ENCODE data around the gene FUZ. TPM values are rescaled to one million over a fixed set of nuclear protein-coding genes. Genes with fewer than 3 reads are reported as not detected.

Gene FUZ
- total and polyA plus RNA-seq, 7 donors = 7.4 to 32.9 (median 21.0) TPM

GRCh38 chr19:49844138-49845095 lies 31.3 kb upstream of the FUZ start:
- no peak overlapping the region for H3K27ac ChIP-seq
- peaks cover 0 to 13% (median 5%) of the 10 kb centered on the region in 4 donors for H3K4me1 ChIP-seq
- no peak for DNase-seq
- peaks cover 0 to 1% (median 0%) of the 10 kb centered on the region in 4 donors for H3K36me3 ChIP-seq
- intact Hi-C loops (cut with DNase I) = no loop called here
- no peak overlapping the region for H3K4me3 ChIP-seq
- no peaks in the 10 kb centered on the region for H3K9me3 ChIP-seq
- WGBS, 2 donors = 85 to 86% methylated on average over 18 of the region's 18 CpGs
- TF ChIP-seq POLR2AphosphoS5 (IDR thresholded peaks at IDR 0.05) (no peak), EP300 (IDR thresholded peaks at IDR 0.05) (no peak), POLR2A (IDR thresholded peaks at IDR 0.05) (no peak)
- TF ChIP-seq, protein P1, sequence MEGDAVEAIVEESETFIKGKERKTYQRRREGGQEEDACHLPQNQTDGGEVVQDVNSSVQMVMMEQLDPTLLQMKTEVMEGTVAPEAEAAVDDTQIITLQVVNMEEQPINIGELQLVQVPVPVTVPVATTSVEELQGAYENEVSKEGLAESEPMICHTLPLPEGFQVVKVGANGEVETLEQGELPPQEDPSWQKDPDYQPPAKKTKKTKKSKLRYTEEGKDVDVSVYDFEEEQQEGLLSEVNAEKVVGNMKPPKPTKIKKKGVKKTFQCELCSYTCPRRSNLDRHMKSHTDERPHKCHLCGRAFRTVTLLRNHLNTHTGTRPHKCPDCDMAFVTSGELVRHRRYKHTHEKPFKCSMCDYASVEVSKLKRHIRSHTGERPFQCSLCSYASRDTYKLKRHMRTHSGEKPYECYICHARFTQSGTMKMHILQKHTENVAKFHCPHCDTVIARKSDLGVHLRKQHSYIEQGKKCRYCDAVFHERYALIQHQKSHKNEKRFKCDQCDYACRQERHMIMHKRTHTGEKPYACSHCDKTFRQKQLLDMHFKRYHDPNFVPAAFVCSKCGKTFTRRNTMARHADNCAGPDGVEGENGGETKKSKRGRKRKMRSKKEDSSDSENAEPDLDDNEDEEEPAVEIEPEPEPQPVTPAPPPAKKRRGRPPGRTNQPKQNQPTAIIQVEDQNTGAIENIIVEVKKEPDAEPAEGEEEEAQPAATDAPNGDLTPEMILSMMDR (IDR thresholded peaks at IDR 0.05) = no peak
- no peaks in the 10 kb centered on the region for H3K27me3 ChIP-seq

DNA sequence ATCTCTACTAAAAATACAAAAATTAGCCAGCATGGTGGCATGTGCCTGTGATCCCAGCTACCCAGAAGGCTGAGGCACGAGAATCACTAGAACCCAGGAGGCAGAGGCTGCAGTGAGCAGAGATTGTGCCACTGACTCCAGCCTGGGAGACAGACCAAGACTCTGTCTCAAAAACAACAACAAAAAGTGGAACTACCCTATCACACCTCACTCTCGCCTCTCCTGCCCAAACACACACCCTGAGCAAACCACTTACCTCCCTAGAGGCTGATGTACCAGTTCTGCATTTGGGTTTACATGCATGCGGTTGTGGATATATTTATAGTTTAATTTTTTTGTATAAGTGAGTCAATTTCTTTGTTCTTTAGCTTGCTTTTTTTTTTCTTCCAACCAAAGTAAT lies 30.2 kb upstream of the FUZ start:
- H3K27ac ChIP-seq = no peak overlapping the region
- WGBS, 2 donors = 75 to 86% methylated on average over 3 of the region's 3 CpGs
- no peak overlapping the region for H3K4me3 ChIP-seq
- peaks cover 0 to 16% (median 7%) of the 10 kb centered on the region in 4 donors for H3K4me1 ChIP-seq
- H3K36me3 ChIP-seq = peaks cover 0 to 12% (median 8%) of the 10 kb centered on the region in 4 donors
- H3K27me3 ChIP-seq = no peaks in the 10 kb centered on the region
- intact Hi-C loops (cut with DNase I) = no loop called here
- TF ChIP-seq EP300 (IDR thresholded peaks at IDR 0.05) (no peak), POLR2A (IDR thresholded peaks at IDR 0.05) (no peak), POLR2AphosphoS5 (IDR thresholded peaks at IDR 0.05) (no peak)
- TF ChIP-seq, protein P1 (IDR thresholded peaks at IDR 0.05) = no peak
- no peaks in the 10 kb centered on the region for H3K9me3 ChIP-seq
- no peak for DNase-seq

DNA sequence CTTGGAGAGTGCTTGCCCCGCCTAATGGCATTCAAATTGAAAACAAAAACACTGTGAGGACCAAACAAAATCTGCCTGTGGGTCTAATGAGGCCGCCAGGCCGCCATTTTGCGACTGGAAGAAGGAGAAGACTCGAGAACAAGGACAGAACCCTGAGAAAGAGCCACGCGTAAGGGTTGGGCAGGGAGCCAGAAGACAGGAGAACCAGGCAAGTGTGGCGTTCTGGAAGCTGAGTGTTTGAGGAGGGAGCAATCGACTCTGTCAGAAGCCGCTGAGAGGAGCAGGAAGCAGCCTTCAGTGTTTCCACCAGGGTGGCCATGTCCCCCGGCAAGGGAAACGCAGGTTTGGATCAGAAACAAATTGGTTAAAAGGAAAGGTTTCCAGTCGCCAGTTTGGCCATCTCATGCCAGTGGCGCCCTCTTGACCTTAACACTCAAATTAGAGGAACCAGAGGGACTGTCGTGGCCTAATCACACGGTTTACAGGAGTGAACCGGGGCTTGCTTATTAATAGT lies 27.7 kb upstream of the FUZ start:
- peak overlapping the region in 3 of 4 donors; percentile 67 to 73 (median 69) for H3K27ac ChIP-seq
- peaks cover 12 to 36% (median 25%) of the 10 kb centered on the region in 4 donors for H3K36me3 ChIP-seq
- WGBS, 2 donors = 94% methylated on average over 17 of the region's 17 CpGs
- H3K27me3 ChIP-seq = no peaks in the 10 kb centered on the region
- no peak overlapping the region for H3K4me3 ChIP-seq
- TF ChIP-seq POLR2A (IDR thresholded peaks at IDR 0.05) = no peak
- TF ChIP-seq, protein P1 (IDR thresholded peaks at IDR 0.05) = no peak
- TF ChIP-seq POLR2AphosphoS5 (IDR thresholded peaks at IDR 0.05) = no peak
- no peak for TF ChIP-seq EP300 (IDR thresholded peaks at IDR 0.05)
- H3K9me3 ChIP-seq = no peaks in the 10 kb centered on the region
- peaks cover 0 to 16% (median 7%) of the 10 kb centered on the region in 4 donors for H3K4me1 ChIP-seq
- DNase-seq = no peak
- intact Hi-C loops (cut with DNase I) = no loop called here

GRCh38 chr19:49840321-49840720 lies 27.2 kb upstream of the FUZ start:
- Histone ChIP-seq H3K27me3 (no peaks in the 10 kb centered on the region), H3K9me3 (no peaks in the 10 kb centered on the region), H3K36me3 (peaks cover 17 to 40% (median 29%) of the 10 kb centered on the region in 4 donors), H3K4me3 (no peak overlapping the region), H3K4me1 (peaks cover 0 to 16% (median 7%) of the 10 kb centered on the region in 4 donors), H3K27ac (peak overlapping the region in 3 of 4 donors; percentile 67 to 73 (median 69))
- TF ChIP-seq POLR2A (IDR thresholded peaks at IDR 0.05) = no peak
- TF ChIP-seq, protein P1 (IDR thresholded peaks at IDR 0.05) = peak in 1 of 4 experiments; percentile 8
- TF ChIP-seq POLR2AphosphoS5 (IDR thresholded peaks at IDR 0.05) = no peak
- WGBS, 2 donors = 89 to 98% methylated on average over 11 of the region's 11 CpGs
- DNase-seq = no peak
- intact Hi-C loops (cut with DNase I) = no loop called here

Measured in sigmoid colon (tissue), 7 donors.